Stimulated activated CD8-positive, alpha-beta memory T cell treated with anti-CD3 and anti-CD28 coated beads, Interleukin-4, amount 100 ng/mL, for 4 hours (primary cell): ENCODE data around the gene ANKRD44.

ENCODE experiments used
- DNase-seq, 2 donors: peaks; one replicate each; pipeline ENCODE4 v3.0.0-alpha.2; 2020; ENCODE audit warnings: low read depth in 2 of 2, low spot score in 1 of 2

ANKRD44 gene

GRCh38 chr2:197122821-197123220, 187.8 kb downstream of the ANKRD44 start:
- no peak for DNase-seq

GRCh38 chr2:197121756-197122385, 188.7 kb downstream of the ANKRD44 start:
- DNase-seq = no peak

GRCh38 chr2:197121255-197121654, 189.3 kb downstream of the ANKRD44 start:
- DNase-seq = no peak

GRCh38 chr2:197116306-197116879, 194.2 kb downstream of the ANKRD44 start:
- no peak for DNase-seq

DNA sequence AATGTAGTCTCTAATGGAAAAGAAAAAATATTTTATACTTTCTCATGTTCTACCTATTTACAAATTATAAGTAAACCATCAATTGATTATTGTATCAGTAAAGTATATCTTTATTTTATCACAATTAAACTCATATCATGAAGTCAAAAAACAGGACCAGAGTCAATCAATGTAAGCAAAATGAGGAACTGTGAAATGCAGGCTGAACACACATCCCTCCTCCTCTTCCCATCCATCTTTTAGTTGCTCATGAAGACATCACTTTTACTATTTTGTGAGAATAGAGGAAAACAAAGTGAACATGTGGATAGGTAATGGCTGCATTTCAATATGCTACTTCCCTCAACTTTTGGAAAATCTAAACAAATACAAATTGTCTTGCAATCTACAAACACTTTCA, 195.3 kb downstream of the ANKRD44 start:
- DNase-seq = no peak

DNA sequence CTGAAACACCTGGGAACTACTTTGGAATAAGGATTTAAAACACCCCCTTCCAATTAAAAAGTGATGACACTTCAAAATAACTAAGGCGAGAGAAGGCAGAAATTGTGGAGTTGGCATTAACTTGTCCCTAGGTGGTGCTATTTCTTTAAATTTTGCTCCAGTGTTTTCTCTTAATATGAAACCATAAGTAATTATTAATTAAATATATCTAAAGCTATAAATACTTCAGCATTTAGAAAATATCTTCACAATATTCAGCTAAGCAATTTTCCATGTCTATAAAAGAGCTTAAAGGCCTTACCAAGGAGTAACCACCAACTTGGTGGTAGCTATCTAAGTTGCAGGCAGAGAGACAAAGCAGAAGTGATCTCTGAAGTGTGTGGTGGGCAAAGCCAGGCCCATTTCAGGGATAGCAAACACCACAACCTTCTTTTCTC, 197.3 kb downstream of the ANKRD44 start:
- no peak for DNase-seq

GRCh38 chr2:197109326-197109725, 201.3 kb downstream of the ANKRD44 start:
- DNase-seq = no peak

DNA sequence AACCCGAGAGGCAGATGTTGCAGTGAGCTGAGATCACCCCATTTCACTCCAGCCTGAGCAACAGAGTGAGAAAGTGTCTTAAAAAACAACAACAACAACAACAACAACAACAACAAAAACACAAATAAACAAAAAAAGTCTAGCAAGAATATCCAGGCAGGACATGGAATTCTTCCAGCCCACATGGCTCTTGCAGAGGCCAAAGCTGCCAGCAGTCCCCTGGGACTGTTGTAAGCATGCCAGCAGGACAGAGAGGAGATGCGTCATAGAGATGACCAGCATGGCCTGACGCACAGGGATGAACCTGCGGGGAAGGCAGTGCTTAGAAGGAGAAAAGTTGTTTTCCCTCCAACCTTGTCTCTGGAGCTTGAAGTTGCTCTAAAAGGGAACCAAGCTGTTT, 201.8 kb downstream of the ANKRD44 start:
- DNase-seq = no peak

DNA sequence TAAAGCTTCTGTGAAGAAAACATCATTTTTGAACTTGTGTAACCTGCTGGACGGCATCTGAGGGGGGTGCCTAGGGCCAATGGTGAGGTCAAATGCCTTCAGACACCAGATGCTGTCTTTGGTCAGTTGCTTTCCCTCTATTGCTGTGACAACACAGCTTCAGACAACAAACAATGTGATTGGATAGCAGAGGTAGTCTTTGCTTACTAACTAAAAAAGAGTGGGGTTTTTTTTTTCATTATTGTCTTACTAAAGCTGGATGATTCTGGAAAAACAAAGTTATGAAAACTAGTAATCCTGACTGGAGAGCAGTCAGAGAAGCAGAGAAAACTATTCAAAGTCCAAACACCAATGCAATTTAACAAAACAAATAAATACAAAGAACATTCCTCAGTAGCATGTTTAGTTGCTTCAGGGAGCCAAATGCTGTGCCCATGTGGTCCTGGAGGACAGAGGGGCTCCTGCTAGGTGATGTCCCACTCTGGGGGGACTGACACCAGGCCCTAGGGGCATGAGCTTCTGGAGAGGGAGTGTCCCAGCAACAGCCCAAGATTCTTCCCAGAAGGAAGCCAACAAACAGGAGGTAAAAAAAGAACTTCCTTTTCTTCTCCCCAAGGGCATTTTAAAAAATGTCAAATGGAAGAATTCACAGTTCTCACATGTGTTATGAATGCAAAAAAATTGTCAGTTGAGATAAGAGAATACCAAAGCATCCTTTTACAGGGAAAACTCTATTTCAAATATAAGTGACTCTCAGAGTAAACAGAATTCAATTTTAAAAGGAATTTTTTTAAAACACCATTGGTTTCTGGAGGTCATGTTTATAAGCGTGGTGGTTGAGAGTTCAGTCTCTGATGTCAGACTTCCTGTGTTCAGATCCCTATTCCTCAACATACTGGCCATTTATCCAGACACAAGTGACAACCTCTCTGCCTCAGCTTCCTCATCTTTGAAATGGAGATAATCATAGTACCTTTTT, 203.0 kb downstream of the ANKRD44 start:
- DNase-seq = no peak

DNA sequence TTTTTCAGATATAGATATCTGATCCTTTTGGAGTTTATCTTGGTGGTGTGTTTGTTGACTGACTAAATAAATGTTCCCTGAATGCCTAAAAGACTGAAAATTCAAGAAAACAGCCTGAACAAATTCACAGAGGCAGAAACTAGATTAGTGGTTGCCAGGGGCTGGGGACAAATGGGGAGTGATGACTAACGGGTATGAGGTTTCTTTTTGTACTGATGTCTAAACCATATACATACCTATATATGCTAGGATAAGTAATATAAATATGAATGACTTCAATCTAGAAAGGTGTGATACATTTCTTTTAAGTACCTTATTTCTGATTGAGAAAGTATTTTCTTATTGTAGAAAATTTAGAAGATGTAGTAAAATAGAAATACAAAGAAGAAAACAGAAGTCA, 207.2 kb downstream of the ANKRD44 start:
- DNase-seq = no peak

- DNase-seq = no peak
Measured at GRCh38 chr2:197102231-197102630, 208.3 kb downstream of the ANKRD44 start.

- DNase-seq = no peak
Measured at GRCh38 chr2:197101519-197101918, 209.1 kb downstream of the ANKRD44 start.

- no peak for DNase-seq
Measured at GRCh38 chr2:197097578-197098366, 212.8 kb downstream of the ANKRD44 start.

- DNase-seq = no peak
Measured at GRCh38 chr2:197096649-197097048, 213.9 kb downstream of the ANKRD44 start.

- no peak for DNase-seq
Measured at GRCh38 chr2:197092431-197092830, 218.1 kb downstream of the ANKRD44 start.

DNA sequence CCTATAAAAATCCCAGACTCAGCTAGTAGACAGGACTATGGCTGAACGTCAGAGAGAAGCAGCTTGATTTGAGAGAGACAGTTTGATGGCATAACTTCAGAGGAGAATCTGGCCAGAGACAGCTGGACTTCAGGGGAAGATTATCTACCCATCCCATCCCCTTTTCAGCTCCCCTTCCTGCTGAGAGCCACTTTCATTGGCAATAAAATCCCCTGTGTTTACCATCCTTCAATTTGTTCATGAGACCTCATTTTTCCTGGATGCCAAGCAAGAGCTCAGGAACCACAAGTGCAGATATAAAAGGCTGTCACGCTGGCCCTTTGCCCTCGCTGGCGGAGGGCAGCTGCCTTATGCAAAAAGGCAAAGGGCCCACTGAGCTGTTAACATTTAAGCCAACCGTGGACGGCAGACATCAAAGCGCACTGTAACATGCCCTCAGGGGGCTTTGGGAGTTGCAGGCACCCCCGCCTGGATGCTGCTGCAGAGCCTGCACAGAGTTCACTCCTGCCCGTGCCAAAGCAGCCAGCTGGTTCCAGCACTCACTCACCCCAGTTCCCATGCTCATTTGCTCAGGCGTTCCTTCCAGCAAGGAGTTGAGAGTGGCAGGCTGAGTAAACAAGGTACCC, 219.7 kb downstream of the ANKRD44 start:
- no peak for DNase-seq

DNA sequence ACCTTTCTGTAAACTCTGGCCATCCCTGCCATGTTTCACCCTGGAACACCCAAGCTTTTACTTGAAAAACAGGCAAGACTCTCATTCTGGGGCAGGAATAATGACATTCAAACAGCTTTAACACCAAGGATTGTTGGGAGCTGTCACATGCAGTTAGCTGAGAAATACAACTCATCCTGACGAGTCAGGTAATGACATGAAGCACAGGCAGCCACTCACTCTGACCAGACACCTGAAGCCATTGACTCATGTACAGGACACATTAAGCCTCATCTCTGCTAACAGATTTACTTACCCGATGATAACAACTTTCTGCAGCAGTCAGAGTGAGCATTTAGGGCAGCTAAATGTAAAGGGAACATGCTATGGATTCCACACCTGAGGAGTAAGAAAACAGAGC, 220.9 kb downstream of the ANKRD44 start:
- no peak for DNase-seq

- DNase-seq = no peak
Measured at GRCh38 chr2:197088694-197089093, 221.9 kb downstream of the ANKRD44 start.

- DNase-seq = no peak
Measured at GRCh38 chr2:197086500-197086899, 224.1 kb downstream of the ANKRD44 start.

DNA sequence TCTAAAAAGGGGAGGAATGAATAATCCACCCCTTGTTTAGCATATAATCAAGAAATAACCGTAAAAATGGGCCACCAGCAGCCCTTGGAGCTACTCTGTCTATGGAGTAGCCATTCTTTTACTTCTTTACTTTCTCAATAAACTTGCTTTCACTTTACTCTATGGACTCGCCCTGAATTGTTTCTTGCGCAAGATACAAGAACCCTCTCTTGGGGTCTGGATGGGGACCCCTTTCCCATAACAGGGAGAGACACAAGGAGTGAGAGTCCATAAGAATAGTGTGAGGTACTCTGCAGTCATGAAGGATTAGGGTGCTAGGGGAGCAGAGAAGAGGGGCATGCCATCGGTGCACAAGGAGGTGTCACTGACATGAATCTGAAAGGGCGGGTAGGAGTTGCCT, 224.9 kb downstream of the ANKRD44 start:
- DNase-seq = no peak

DNA sequence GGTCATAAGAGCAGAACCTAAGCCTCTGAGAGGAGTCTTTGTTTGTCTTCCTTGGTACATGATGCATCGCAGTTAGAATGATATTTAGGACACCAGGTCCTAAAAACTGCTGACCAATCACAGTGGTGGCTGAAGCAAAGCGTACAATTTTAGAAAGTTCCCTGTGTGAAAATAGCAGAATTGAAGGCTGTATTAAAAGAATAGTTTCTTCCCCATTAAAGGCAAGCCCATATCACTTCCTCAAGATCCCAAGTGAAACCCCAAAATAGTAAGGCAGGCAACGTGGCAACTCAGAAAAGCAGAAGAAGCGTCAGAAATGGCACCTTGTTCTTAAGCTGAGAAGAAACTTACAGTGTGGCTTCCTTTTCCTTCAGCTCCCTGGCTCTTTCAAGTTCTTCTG, 229.3 kb downstream of the ANKRD44 start:
- no peak for DNase-seq
